DMS114 treated with DMSO at 0.1 percent for 48 hours (cell line): ENCODE data around the gene NCKAP5L.
A peak's percentile ranks its signal among the peaks of the same experiment; 100 is the strongest.
"Not testable (repeated sequence)": the region's sequence is repeated elsewhere in the genome, so short reads cannot be mapped to it uniquely, and the experiment has no call there.

ENCODE experiments used
- DNase-seq: peaks from one replicate; lab custom pipeline; 2025; ENCODE audit not compliant: unreplicated experiment; lab: John Stamatoyannopoulos, UW

The NCKAP5L gene

GRCh38 chr12:49783917-49784676 lies 44.1 kb downstream of the NCKAP5L start:
- no peak for DNase-seq

GRCh38 chr12:49780914-49781313 lies 47.3 kb downstream of the NCKAP5L start:
- DNase-seq = not testable (repeated sequence)

GRCh38 chr12:49779581-49779980 lies 48.6 kb downstream of the NCKAP5L start:
- DNase-seq = no peak

- no peak for DNase-seq
Observed at GRCh38 chr12:49777800-49778748, 50.1 kb downstream of the NCKAP5L start.

GRCh38 chr12:49777341-49777740 lies 50.9 kb downstream of the NCKAP5L start:
- DNase-seq = no peak

GRCh38 chr12:49776858-49777257 lies 51.4 kb downstream of the NCKAP5L start:
- no peak for DNase-seq

- peak; percentile 75 for DNase-seq
Observed at GRCh38 chr12:49776413-49776812, 51.8 kb downstream of the NCKAP5L start.

- DNase-seq = not testable (repeated sequence)
Observed at GRCh38 chr12:49773102-49773501, 55.1 kb downstream of the NCKAP5L start.

- DNase-seq = no peak
Observed at GRCh38 chr12:49767333-49767732, 60.9 kb downstream of the NCKAP5L start.

GRCh38 chr12:49766115-49766455 lies 62.1 kb downstream of the NCKAP5L start:
- DNase-seq = no peak

GRCh38 chr12:49764126-49764525 lies 64.1 kb downstream of the NCKAP5L start:
- no peak for DNase-seq

GRCh38 chr12:49763006-49763591 lies 65.1 kb downstream of the NCKAP5L start:
- peak; percentile 40 for DNase-seq

- no peak for DNase-seq
Observed at GRCh38 chr12:49762468-49762847, 65.8 kb downstream of the NCKAP5L start.

- DNase-seq = no peak
Observed at GRCh38 chr12:49761677-49762467, 66.3 kb downstream of the NCKAP5L start.

- no peak for DNase-seq
Observed at GRCh38 chr12:49750996-49751393, 77.2 kb downstream of the NCKAP5L start.

GRCh38 chr12:49750027-49750995 lies 77.9 kb downstream of the NCKAP5L start:
- DNase-seq = no peak

- DNase-seq = no peak
Observed at GRCh38 chr12:49748800-49749199, 79.4 kb downstream of the NCKAP5L start.

GRCh38 chr12:49748306-49748705 lies 79.9 kb downstream of the NCKAP5L start:
- DNase-seq = no peak

GRCh38 chr12:49744363-49744885 lies 83.8 kb downstream of the NCKAP5L start:
- no peak for DNase-seq
